Naive thymus-derived CD4-positive, alpha-beta T cell (primary cell): ENCODE measurements around the gene MLC1. TPM values are rescaled to one million over a fixed set of nuclear protein-coding genes. Genes with fewer than 3 reads are reported as not detected.

Experiments used
- ATAC-seq: fragments of 150-1000 bp; cut with Tn5 transposase; 2 replicates; pipeline ENCODE4 v1.10.0; 2021; ENCODE audit warnings: mild to moderate bottlenecking, moderate library complexity
- CTCF ChIA-PET: fragments of 350-600 bp; sonication (Branson Sonifier 250); formaldehyde crosslinking; loops from one replicate; lab custom pipeline; 2021; ENCODE audit warnings: antibody characterized with exemption; lab: Charles Lee
- POLR2A ChIA-PET: fragments of 350-600 bp; sonication (Branson Sonifier 250); formaldehyde crosslinking; loops from one replicate; lab custom pipeline; 2021; ENCODE audit warnings: antibody characterized with exemption, inconsistent platforms; lab: Charles Lee
- DNase-seq, 9 donors: peaks; one replicate each; pipeline versions ENCODE4 v3.0.0 to v3.0.0-alpha.2; 2020 to 2022; ENCODE audit warnings: mixed read lengths in 1 of 9
- H3K27ac ChIP-seq: one replicate; pipeline ENCODE4 v1.7.0; 2013; ENCODE audit warnings: mild to moderate bottlenecking, low read depth, low read length, moderate library complexity
- H3K27me3 ChIP-seq, 2 donors: one replicate each; pipeline ENCODE4 v1.7.0; 2013; ENCODE audit warnings: low read length in 2 of 2, mild to moderate bottlenecking in 2 of 2, moderate library complexity in 2 of 2; ENCODE audit not compliant: control insufficient read depth in 2 of 2, insufficient read depth in 2 of 2
- H3K36me3 ChIP-seq, 3 experiments: 1 replicate in 2 of 3; 2 replicates in 1 of 3; pipeline ENCODE4 v1.7.0; 2013; ENCODE audit warnings: low read length in 3 of 3, mild to moderate bottlenecking in 3 of 3, moderate library complexity in 1 of 3; ENCODE audit not compliant: insufficient read depth in 3 of 3, control insufficient read depth in 2 of 3
- H3K4me1 ChIP-seq, 2 donors: one replicate each; pipeline ENCODE4 v1.7.0; 2013; ENCODE audit warnings: low read length in 2 of 2, mild to moderate bottlenecking in 2 of 2, moderate library complexity in 1 of 2; ENCODE audit not compliant: control insufficient read depth in 2 of 2, insufficient read depth in 2 of 2
- H3K4me3 ChIP-seq: 2 replicates; pipeline ENCODE4 v1.7.0; 2013; ENCODE audit warnings: mild to moderate bottlenecking, low read length
- H3K9me3 ChIP-seq, 3 experiments: 1 replicate in 2 of 3; 2 replicates in 1 of 3; pipeline ENCODE4 v1.7.0; 2013; ENCODE audit warnings: low read length in 3 of 3; ENCODE audit not compliant: control insufficient read depth in 2 of 3
- H3K27ac Mint-ChIP-seq, 9 donors: one replicate each; pipeline ENCODE4 v1.8.0; 2020 to 2022; ENCODE audit warnings: mixed read lengths in 9 of 9, mild to moderate bottlenecking in 8 of 9, moderate library complexity in 5 of 9, inconsistent platforms in 2 of 9
- H3K27me3 Mint-ChIP-seq, 5 donors: one replicate each; pipeline ENCODE4 v1.8.0; 2021 to 2022; ENCODE audit warnings: mixed read lengths in 5 of 5, mild to moderate bottlenecking in 1 of 5
- H3K36me3 Mint-ChIP-seq, 5 donors: one replicate each; pipeline ENCODE4 v1.8.0; 2020 to 2022; ENCODE audit warnings: mixed read lengths in 5 of 5, mild to moderate bottlenecking in 3 of 5, inconsistent platforms in 1 of 5
- H3K4me1 Mint-ChIP-seq, 7 donors: one replicate each; pipeline ENCODE4 v1.8.0; 2020 to 2022; ENCODE audit warnings: mixed read lengths in 7 of 7, mild to moderate bottlenecking in 3 of 7, inconsistent platforms in 1 of 7
- H3K4me3 Mint-ChIP-seq, 10 donors: one replicate each; pipeline ENCODE4 v1.8.0; 2020 to 2022; ENCODE audit warnings: mild to moderate bottlenecking in 10 of 10, mixed read lengths in 10 of 10, moderate library complexity in 6 of 10, inconsistent platforms in 2 of 10
- H3K9me3 Mint-ChIP-seq, 11 donors: one replicate each; pipeline ENCODE4 v1.8.0; 2020 to 2022; ENCODE audit warnings: mixed read lengths in 11 of 11, mild to moderate bottlenecking in 4 of 11, inconsistent platforms in 1 of 11, moderate library complexity in 1 of 11
- intact Hi-C, 2 donors: fragments of 100-400 bp; cut with micrococcal nuclease; formaldehyde crosslinking; loops; one replicate each; pipeline ENCODE4 v1.15.1; 2023
- polyA plus RNA-seq, 2 donors: library from polyadenylated mRNA; unstranded; fragments of 300-500 nt; fragmentation: Illumina TruSeq; gene quantifications; one replicate each; pipeline ENCODE4 v1.2.3, GENCODE V29; 2021
- total RNA-seq, 6 experiments: library from RNA in 5 of 6; stranded (reverse) in 5 of 6; gene quantifications; 1 replicate in 5 of 6; 2 replicates in 1 of 6; pipeline ENCODE4 v1.2.3 and lab custom pipeline; 2021 to 2026

Gene MLC1
- total and polyA plus RNA-seq, 7 experiments from 2014 or later, result 0.08 to 7.2 (median 0.48) TPM; not detected in 2

- ChIA-PET POLR2A (interaction anchor here (0.6 kb wide), 1 partner anchor 24 kb away, joined by 4 read pairs; no protein-coding TSS in a partner anchor), CTCF (interaction anchor here (0.5 kb wide), 1 partner anchor 16 kb away, joined by 3 read pairs; no protein-coding TSS in a partner anchor)
- no peak overlapping the region for H3K27ac ChIP-seq
- Mint-ChIP-seq H3K4me1 (peaks cover 4 to 17% (median 6%) of the 10 kb centered on the region in 7 donors), H3K27me3 (peaks cover 0 to 10% (median 2%) of the 10 kb centered on the region in 5 donors), H3K27ac (no peak overlapping the region), H3K36me3 (no peaks in the 10 kb centered on the region), H3K9me3 (no peaks in the 10 kb centered on the region), H3K4me3 (no peak overlapping the region)
- ATAC-seq (no peak), DNase-seq (no peak)
- no peaks in the 10 kb centered on the region for H3K9me3 ChIP-seq
- H3K36me3 ChIP-seq, result no peaks in the 10 kb centered on the region
- peaks cover 0 to 4% of the 10 kb centered on the region in 2 donors for H3K4me1 ChIP-seq
- no peak overlapping the region for H3K4me3 ChIP-seq
- no peaks in the 10 kb centered on the region for H3K27me3 ChIP-seq
- intact Hi-C loops, result no loop called here
Measured at GRCh38 chr22:50104141-50104544, 18.9 kb upstream of the MLC1 start.

GRCh38 chr22:50102946-50103345 is 17.7 kb upstream of the MLC1 start:
- Mint-ChIP-seq H3K4me1 (peaks cover 4 to 17% (median 6%) of the 10 kb centered on the region in 7 donors), H3K27ac (no peak overlapping the region), H3K27me3 (peaks cover 0 to 18% (median 6%) of the 10 kb centered on the region in 5 donors), H3K36me3 (no peaks in the 10 kb centered on the region), H3K4me3 (peak overlapping the region in 1 of 10 donors; percentile 49), H3K9me3 (no peaks in the 10 kb centered on the region)
- intact Hi-C loops, result no loop called here
- DNase-seq (no peak), ATAC-seq (no peak)
- Histone ChIP-seq H3K4me3 (no peak overlapping the region), H3K27ac (no peak overlapping the region), H3K9me3 (no peaks in the 10 kb centered on the region), H3K4me1 (peaks cover 0 to 4% of the 10 kb centered on the region in 2 donors), H3K36me3 (no peaks in the 10 kb centered on the region), H3K27me3 (no peaks in the 10 kb centered on the region)
- ChIA-PET POLR2A (no interaction called here), CTCF (no interaction called here)

GRCh38 chr22:50101870-50102565 is 16.8 kb upstream of the MLC1 start:
- Mint-ChIP-seq H3K27me3 (peaks cover 0 to 23% (median 6%) of the 10 kb centered on the region in 5 donors), H3K36me3 (no peaks in the 10 kb centered on the region), H3K9me3 (no peaks in the 10 kb centered on the region), H3K4me1 (peaks cover 4 to 17% (median 6%) of the 10 kb centered on the region in 7 donors), H3K4me3 (no peak overlapping the region), H3K27ac (no peak overlapping the region)
- H3K27me3 ChIP-seq, result no peaks in the 10 kb centered on the region
- no peak for DNase-seq
- peaks cover 0 to 4% of the 10 kb centered on the region in 2 donors for H3K4me1 ChIP-seq
- H3K9me3 ChIP-seq, result no peaks in the 10 kb centered on the region
- intact Hi-C loops, result no loop called here
- CTCF ChIA-PET, result no interaction called here
- no peak overlapping the region for H3K27ac ChIP-seq
- no peaks in the 10 kb centered on the region for H3K36me3 ChIP-seq
- H3K4me3 ChIP-seq, result no peak overlapping the region
- no peak for ATAC-seq
- POLR2A ChIA-PET, result interaction anchor here (0.6 kb wide), 1 partner anchor 113 kb away, joined by 3 read pairs; no protein-coding TSS in a partner anchor

- Mint-ChIP-seq H3K36me3 (no peaks in the 10 kb centered on the region), H3K4me3 (no peak overlapping the region), H3K27me3 (peaks cover 0 to 47% (median 11%) of the 10 kb centered on the region in 5 donors), H3K27ac (no peak overlapping the region), H3K4me1 (peaks cover 0 to 8% (median 0%) of the 10 kb centered on the region in 7 donors), H3K9me3 (no peaks in the 10 kb centered on the region)
- H3K4me1 ChIP-seq, result no peaks in the 10 kb centered on the region
- H3K27ac ChIP-seq, result no peak overlapping the region
- no peak for ATAC-seq
- DNase-seq, result no peak
- no peaks in the 10 kb centered on the region for H3K9me3 ChIP-seq
- intact Hi-C loops, result no loop called here
- H3K36me3 ChIP-seq, result no peaks in the 10 kb centered on the region
- H3K27me3 ChIP-seq, result no peaks in the 10 kb centered on the region
- H3K4me3 ChIP-seq, result no peak overlapping the region
- ChIA-PET CTCF (no interaction called here), POLR2A (no interaction called here)
Measured at GRCh38 chr22:50098052-50098451, 12.8 kb upstream of the MLC1 start.

- no peak for DNase-seq
- Histone ChIP-seq H3K27ac (no peak overlapping the region), H3K4me3 (no peak overlapping the region), H3K4me1 (no peaks in the 10 kb centered on the region), H3K36me3 (no peaks in the 10 kb centered on the region), H3K27me3 (no peaks in the 10 kb centered on the region), H3K9me3 (no peaks in the 10 kb centered on the region)
- intact Hi-C loops, result no loop called here
- H3K9me3 Mint-ChIP-seq, result peaks cover 0 to 9% (median 0%) of the 10 kb centered on the region in 11 donors
- peaks cover 0 to 3% (median 0%) of the 10 kb centered on the region in 7 donors for H3K4me1 Mint-ChIP-seq
- H3K36me3 Mint-ChIP-seq, result peaks cover 0 to 5% (median 0%) of the 10 kb centered on the region in 5 donors
- ChIA-PET CTCF (no interaction called here), POLR2A (no interaction called here)
- H3K4me3 Mint-ChIP-seq, result no peak overlapping the region
- no peak for ATAC-seq
- peak overlapping the region in 1 of 9 donors; percentile 56 for H3K27ac Mint-ChIP-seq
- H3K27me3 Mint-ChIP-seq, result peaks cover 4 to 28% (median 9%) of the 10 kb centered on the region in 5 donors
Measured at GRCh38 chr22:50092342-50092741, 7.1 kb upstream of the MLC1 start.

GRCh38 chr22:50091092-50091768 is 6.0 kb upstream of the MLC1 start:
- H3K27ac ChIP-seq, result no peak overlapping the region
- intact Hi-C loops, result no loop called here
- H3K9me3 ChIP-seq, result no peaks in the 10 kb centered on the region
- H3K36me3 ChIP-seq, result no peaks in the 10 kb centered on the region
- Mint-ChIP-seq H3K4me1 (peaks cover 0 to 5% (median 0%) of the 10 kb centered on the region in 7 donors), H3K27me3 (peaks cover 4 to 27% (median 13%) of the 10 kb centered on the region in 5 donors), H3K27ac (peak overlapping the region in 1 of 9 donors; percentile 56), H3K4me3 (no peak overlapping the region), H3K36me3 (peaks cover 0 to 13% (median 3%) of the 10 kb centered on the region in 5 donors), H3K9me3 (peaks cover 0 to 15% (median 5%) of the 10 kb centered on the region in 11 donors)
- ChIA-PET CTCF (no interaction called here), POLR2A (no interaction called here)
- ATAC-seq (no peak), DNase-seq (no peak)
- H3K27me3 ChIP-seq, result no peaks in the 10 kb centered on the region
- H3K4me3 ChIP-seq, result no peak overlapping the region
- peaks cover 0 to 3% of the 10 kb centered on the region in 2 donors for H3K4me1 ChIP-seq
